ENCODE data around the gene ABCA7. TPM values are rescaled to one million over a fixed set of nuclear protein-coding genes. Genes with fewer than 3 reads are reported as not detected.

Gene ABCA7
- total RNA-seq, 4 donors from 2014 or later = 10.3 to 29.8 (median 15.9) TPM

- DNase-seq (ENCODE audit: low spot score) = no peak
- ATAC-seq (ENCODE audit: low FRiP score) = peak; percentile 17
- TF ChIP-seq CTCF (IDR thresholded peaks at IDR 0.05) = no peak
Measured at GRCh38 chr19:1055886-1056620, 16.1 kb downstream of the ABCA7 start.

- TF ChIP-seq CTCF (IDR thresholded peaks at IDR 0.05) = no peak
- ATAC-seq (ENCODE audit: low FRiP score) (no peak), DNase-seq (ENCODE audit: low spot score) (no peak)
Measured at GRCh38 chr19:1057176-1057855, 17.4 kb downstream of the ABCA7 start.

- ATAC-seq (ENCODE audit: low FRiP score) (no peak), DNase-seq (ENCODE audit: low spot score) (no peak)
- no peak for TF ChIP-seq CTCF (IDR thresholded peaks at IDR 0.05)
Measured at GRCh38 chr19:1058112-1058511, 18.2 kb downstream of the ABCA7 start.

- ATAC-seq (ENCODE audit: low FRiP score) = no peak
- TF ChIP-seq CTCF (IDR thresholded peaks at IDR 0.05) = no peak
- no peak for DNase-seq (ENCODE audit: low spot score)
Measured at GRCh38 chr19:1060689-1061088, 20.8 kb downstream of the ABCA7 start.

- no peak for ATAC-seq (ENCODE audit: low FRiP score)
- DNase-seq (ENCODE audit: low spot score) = no peak
- no peak for TF ChIP-seq CTCF (IDR thresholded peaks at IDR 0.05)
Measured at GRCh38 chr19:1061987-1062386, 22.1 kb downstream of the ABCA7 start.

- DNase-seq (ENCODE audit: low spot score) (no peak), ATAC-seq (ENCODE audit: low FRiP score) (no peak)
- TF ChIP-seq CTCF (IDR thresholded peaks at IDR 0.05) = no peak
Measured at GRCh38 chr19:1062387-1063029, 22.6 kb downstream of the ABCA7 start.
